Activated CD8-positive, alpha-beta memory T cell treated with anti-CD3 and anti-CD28 coated beads, Interleukin-2, amount 50 U/mL, for 4 hours (primary cell): ENCODE measurements around the gene PHLDB3.

Source experiments
- DNase-seq: peaks from one replicate; pipeline ENCODE4 v3.0.0-alpha.2; 2020

PHLDB3 gene

DNA sequence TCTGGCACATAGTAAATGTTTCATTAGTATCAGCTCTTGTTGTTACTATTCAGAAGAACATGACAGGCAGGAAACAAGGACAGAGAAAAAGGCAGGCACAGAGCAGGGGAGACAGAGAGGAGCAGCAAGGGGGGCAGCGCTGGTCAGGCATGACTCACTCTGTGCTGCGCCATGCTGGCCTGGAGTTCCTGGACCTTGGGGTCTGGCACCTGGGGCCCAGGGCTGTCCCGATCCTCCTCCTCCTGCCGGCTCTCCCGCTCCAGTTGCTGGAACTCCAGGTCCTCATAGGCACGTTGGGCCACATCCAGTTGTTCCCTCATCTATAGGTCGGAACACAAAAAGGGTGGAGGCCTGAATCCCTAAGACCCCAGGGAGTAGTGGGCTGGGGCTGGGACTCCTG, 7.6 kb downstream of the PHLDB3 start:
- no peak for DNase-seq

DNA sequence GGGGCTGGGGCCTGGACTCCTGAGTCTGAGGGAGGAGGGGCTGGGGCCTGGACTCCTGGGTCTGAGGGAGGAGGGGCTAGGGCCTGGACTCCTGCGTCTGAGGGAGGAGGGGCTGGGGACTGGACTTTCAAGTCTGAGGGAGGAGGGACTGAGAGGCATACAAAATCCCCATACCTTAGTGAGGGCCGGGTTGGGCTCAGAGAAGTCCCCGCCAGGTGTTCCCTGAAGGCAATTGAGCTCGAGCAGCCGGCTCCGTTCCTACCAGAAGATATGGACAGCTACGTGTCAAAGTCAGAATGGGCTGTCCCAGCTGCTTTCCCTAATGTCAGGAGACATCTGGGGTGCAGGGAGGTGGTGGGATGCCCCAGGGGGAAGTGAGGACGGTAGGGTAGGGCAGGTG, 9.5 kb downstream of the PHLDB3 start:
- no peak for DNase-seq

DNA sequence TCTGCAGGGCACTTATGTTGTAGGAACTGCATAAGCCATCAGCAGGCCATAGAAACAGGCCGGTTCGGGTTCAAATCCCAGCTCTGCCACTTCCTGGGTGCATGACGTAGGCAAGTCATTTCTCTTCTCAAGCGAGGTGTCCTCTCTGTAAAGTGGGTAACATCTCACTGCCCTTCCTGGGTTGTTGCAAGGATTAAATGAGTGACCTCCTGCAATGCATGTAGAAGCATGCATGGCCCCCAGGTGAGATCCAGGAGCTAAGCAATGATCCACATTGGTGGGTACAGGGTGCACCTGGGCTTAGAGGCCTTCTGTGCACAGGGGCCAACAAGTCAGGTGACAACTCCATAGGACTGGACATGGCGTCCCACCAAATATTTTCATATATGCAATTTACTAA, 13.8 kb downstream of the PHLDB3 start:
- DNase-seq, result no peak

DNA sequence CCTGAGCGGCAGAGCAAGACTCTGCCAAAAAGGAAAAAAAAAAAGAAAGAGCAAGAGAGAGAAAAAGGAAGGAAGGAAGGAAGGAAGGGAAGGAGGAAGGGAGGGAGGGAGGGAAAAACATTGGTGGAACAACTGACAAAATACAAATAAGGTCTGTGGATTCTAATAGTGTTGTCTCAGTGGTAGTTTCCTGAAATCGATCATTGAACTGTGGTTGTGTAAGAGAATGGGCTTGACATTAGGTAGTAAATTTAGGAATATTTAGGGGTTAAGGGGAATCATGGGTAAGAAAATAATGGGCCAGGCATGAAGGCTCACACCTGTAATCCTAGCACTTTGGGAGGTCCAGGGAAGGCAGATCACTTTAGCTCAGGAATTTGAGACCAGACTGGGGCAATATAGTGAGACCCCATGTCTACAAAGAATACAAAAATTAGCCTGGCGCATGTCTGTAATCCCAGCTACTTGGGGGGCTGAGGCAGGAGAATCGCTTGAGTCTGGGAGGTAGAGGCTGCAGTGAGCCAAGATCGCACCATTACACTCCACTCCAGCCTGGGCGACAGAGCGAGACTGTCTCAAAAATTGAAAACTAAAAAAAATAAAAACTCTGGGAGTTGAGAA, 14.5 kb downstream of the PHLDB3 start:
- no peak for DNase-seq

DNA sequence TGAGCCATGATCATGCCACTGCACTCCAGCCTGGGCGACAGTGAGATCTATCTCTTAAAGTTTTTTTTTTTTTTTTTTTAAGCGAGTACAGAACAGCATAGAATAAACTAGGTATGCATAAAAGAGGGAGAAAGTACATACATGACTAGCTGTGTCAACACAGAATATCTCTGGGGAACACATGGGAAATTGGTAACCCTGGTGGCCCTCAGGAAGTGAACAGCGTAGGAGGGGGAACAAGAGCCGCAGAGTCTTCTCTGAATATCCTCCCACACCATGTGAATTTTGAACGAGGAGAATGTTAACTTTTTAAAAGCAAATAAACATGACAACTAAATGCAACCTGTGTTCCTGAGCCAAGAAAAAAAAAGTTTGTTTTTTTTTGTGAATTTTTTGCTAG, 15.2 kb downstream of the PHLDB3 start:
- DNase-seq, result no peak

DNA sequence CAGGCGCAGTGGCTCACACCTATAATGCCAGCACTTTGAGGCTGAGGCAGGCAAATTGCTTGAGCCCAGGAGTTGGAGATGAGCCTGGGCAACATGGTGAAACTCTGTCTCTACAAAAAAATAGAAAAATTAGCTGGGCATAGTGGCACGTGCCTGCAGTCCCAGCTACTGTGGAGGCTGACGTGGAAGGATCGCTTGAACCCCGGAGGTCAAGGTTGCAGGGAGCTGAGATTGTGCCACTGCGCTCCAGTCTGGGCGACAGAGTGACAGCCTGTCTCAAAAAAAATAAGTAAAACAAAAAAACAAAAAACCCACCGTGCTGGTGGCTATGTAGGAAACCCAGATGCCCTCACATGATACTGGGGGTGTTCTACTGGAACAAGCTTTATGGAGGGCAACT, 16.4 kb downstream of the PHLDB3 start:
- no peak for DNase-seq

DNA sequence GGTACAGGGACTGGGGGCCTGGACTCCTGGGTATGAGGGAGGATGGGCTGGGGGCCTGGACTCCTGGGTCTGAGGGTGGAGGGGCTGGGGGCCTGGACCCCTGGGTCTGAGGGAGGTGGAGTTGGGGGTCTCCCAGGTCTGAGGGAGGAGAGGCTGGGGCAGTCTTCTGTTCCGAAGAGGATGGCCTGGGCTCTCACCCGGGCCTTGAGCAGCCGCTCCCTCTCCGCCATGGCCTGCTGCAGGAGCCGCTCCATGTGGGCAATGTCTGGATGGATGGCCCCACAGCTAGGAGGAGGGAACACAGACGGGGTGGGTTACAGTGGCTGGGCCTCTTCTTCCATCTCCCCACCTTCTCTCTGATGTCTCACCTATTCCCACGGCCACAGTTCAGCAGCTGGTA, 18.1 kb downstream of the PHLDB3 start:
- DNase-seq, result no peak

DNA sequence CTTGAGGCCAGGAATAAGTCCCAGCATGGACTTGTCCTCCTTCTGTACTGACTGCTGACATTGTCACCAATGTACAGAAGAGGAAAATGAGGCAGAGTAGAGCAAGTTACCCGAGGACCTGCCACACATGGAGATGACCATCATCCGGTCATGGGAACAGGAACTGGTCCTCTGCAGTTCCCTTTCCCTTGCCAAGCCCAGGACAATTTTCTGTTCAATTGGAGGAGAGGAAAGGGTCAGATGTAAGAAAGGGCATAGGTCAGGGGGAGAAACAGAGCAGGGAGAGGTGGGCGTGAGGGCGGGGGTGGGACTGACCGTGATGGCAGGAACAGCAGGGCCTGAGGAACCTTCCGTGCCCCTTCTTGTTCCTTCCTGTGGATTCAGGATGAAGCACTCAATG, 18.6 kb downstream of the PHLDB3 start:
- DNase-seq, result no peak

DNA sequence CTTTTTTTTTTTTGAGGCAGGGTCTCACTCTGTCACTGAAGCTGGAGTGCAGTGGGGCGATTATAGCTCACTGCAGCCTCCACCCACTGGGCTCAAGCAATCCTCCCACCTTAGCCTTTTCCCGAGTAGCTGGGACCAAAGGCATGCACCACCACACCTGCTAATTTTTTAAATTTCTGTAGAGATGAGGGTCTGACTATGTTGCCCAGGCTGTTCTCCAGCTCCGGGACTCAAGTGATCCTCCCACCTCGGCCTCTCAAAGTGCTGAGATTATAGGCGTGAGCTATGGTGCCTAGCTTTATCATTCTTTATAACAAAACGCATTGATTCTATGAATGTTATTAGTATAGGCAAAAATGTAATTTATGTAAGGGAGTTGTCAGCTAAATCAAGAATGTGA, 21.3 kb downstream of the PHLDB3 start:
- no peak for DNase-seq

DNA sequence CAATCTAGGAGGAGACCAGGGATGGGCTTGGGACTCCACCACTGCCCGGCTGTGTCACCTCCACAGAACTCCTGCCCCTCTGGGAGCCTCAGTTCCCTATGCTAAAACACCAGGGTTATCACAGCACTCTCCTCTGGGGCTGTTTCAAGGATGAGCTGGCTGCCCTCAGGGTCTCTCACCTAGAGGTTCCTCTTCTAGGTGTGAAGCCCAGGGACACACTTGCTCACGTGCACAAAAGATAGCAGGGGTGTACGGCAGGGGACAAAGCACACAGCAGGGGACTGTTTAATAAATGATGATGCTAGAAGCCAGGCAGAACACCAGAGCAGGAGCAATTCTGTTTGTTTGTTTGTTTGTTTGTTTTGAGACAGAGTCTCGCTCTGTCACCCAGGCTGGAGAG, 22.4 kb downstream of the PHLDB3 start:
- no peak for DNase-seq

DNA sequence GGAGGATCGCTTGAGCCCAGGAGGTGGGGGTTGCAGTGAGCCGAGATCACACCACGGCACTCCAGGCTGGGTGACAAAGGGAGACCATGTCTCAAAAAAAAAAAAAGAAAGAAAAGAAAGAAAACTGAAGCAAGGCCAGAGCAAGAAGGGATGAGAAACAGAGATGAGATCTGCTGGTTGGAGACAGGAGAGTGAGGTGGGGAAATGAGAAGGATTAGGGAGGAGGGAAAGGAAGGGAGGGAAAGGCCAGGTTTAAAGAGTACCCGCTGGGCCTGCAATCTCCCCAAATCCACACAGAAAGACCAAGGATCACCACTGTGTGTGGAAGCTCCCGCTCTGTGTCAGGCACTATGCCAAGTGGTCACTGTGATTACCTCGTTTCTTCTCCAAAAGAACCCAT, 22.8 kb downstream of the PHLDB3 start:
- DNase-seq, result no peak

DNA sequence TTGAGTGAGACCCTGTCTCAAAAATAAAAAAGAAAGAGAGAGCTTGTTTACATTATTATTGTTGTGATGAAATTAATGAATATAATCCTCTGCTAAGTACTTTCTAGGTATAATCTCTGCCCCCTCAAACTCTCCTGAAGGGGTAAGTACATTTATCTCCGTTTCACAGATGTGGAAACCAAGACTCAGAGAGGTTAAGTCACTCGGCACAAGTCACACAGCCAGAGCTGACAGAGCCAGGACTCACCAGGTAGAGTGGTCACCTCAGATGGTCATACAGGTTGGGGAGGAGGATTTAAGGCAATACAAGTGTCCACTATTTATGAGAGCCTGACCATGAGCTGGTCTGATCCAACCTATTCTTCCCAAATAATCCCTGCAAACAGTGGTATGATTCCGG, 24.0 kb downstream of the PHLDB3 start:
- no peak for DNase-seq

DNA sequence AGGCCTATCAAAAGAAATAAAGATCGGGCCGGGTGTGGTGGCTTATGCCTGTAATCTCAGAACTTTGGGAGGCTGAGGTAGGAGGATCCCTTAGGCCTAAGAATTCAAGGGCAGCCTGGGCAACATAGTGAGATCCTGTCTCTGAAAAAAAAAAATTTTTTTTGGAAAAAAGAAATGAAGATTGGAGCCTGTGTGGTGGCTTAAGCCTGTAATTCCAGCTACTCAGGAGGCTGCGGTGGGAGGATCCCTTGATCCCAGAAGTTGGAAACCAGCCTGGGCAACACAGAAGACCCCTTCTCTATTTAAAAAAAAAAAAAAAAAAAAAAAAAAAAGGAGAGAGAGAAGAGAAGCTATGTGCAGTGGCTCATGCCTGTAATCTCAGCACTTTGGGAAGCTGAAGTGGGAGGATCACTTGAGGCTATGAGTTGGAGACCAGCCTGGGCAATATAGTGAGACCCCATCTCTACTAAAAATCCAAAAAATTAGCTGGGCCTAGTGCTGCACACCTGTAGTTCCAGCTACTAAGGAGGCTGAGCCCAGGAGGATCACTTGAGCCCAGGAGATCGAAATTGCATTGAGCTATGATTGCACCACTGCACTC, 24.5 kb downstream of the PHLDB3 start:
- no peak for DNase-seq

DNA sequence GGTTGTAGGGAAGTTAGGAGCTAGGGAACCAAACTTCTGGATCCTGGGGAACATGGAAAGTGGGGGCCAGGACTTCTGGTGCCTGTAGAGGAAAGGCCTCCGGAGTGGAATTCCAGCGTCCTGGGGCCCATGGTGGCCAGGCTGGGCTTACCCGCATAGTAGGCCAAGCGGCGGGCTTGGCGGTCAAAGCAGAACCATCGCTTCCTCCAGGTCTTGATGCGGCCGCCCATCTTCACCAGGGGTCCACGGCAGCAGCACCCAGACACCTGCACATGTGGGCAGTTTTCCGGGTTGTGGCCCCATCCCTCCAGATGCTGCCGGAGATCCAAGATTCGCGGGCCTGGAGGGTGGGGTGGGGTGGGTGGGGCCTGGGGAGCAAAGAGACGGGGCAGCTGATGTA, 25.3 kb downstream of the PHLDB3 start:
- DNase-seq, result no peak

DNA sequence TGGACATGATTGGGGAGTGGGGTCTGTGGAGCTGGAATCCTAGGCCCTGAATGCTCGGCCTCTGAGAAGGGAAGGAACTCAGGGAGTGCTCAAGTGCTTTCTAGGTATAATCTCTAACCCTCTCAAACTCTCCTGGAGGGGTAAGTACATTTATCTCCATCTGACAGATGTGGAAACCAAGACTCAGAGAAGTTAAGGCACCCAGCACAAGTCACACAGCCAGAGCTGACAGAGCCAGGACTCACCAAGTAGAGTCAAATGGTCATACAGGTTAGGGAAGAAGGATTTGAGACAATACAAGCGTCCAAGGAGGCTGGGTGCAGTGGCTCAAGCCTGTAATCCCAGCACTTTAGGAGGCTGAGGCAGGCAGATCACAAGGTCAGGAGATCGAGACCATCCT, 26.2 kb downstream of the PHLDB3 start:
- DNase-seq, result no peak

DNA sequence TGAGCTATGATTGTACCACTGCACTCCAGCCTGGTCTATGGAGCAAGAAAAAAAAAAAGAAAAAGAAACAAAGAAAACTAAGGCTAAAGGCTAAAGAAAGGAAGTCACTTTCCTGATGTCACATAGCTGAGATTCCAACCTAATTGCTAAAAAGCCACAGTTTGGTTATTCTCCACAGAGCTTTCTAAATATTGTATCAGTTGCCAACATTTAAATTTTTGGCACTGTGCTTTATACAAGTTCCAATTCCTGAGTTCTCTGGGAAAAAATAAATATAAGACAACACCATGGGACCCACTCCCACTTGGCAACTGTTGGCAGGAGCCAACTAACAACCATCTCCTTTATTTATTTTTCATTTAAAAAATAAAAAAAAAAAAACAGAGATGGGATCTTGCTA, 27.9 kb downstream of the PHLDB3 start:
- no peak for DNase-seq

DNA sequence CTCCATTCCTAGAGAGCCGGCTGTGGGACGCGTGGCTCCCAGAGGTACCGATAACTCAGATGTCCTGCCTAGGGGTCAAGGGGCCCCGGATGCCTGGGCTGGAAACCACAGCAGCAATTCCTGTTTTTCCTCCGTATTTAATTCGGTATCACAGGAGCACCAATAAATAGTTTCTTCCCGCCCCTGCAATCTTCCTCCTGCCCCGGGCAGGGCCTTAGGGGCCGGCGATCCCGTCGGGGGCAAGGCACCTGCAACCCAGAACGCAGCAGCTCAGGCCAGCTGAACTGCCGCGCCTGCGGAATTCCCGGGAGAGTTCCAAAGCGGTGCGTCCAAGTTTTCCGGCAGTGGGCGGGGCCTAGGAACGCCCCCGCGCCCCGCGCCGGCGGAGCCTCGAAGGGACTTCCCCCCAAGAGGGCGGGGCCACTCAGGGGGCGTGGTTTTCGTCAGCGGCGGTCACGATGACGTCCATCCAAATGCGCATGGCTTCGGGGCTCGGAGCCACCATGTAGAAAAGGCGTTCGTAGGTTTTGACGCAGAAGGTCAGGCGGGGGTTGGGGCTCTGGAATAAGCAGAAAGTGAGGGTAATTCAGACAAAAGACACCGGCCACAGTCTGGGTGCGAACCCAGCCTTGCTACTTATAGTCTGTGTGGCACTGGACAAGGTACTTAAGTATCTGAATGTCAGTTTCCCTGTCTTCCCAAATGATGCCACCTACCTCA, 29.4 kb downstream of the PHLDB3 start:
- DNase-seq, result peak; percentile 98

DNA sequence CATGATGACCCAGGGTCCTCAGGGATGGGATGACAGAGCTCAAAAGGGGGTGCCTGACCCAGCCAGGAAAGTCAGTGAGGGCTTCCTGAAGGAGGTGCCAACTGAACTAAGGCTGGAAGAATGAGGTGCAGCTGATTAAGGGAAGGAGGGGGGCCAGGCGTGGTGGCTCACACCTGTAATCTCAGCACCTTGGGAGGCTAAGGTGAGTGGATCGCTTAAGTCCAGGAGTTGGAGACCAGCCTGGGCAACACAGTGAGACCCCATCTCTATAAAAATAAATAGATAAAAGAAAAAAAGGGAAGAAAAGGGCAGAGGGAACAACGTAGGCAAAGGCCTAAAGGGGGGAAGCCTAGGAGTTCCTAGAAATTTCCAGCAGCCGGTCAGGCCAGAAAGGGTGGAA, 30.1 kb downstream of the PHLDB3 start:
- no peak for DNase-seq

DNA sequence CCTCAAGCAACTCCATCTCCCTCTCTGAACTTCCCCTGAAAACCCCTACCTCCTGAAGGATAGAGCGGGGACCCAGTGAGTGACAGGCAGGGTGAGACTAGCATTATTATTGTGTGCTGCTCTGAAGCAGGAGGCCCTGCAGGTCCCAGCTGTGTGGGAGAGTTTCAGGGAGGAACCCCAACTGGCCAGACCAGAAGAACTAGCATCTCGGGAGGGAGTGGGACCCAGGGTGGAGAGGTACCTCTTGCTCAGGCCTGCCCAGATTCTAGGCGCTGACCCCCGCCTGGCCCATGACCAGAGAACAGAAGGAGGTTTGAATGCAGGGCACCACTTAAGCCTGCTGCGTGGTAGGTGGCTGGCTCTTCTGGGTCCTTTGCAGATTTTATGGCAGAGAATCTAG, 33.5 kb downstream of the PHLDB3 start:
- no peak for DNase-seq

DNA sequence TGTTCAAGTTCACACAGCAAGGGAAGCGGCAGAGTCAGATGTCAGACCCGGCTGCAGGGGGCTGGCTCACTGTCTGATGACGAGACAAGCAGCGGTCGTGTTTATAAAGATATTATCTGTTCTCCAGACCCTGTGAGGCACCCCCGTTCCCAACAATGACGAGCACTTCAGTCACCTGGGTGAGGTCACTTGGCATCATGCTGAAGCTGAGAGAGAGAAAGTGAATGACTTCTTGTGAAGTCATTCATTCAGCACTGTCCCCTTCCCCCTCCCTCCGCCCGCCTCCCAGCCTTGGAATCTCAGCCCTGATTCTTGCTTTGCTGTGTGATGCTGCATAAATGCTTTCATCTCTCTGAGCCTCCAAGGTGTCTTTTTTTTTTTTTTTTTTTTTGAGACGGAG, 34.3 kb downstream of the PHLDB3 start:
- DNase-seq, result peak; percentile 70

DNA sequence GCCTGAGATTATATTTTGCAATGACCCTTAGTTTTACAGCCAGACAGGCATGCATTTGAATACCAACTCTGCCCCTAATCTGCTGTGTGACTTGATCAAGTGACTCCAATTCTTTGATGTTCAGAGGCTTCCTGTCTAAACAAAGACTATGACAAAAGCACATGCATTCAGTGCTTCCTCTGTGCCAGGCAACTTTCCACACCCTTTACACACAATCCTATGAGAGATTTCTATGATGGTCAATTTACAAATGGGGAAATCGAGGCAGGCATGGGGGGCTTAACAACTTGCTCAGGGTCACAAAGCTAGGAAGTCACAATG, 35.4 kb downstream of the PHLDB3 start:
- no peak for DNase-seq

DNA sequence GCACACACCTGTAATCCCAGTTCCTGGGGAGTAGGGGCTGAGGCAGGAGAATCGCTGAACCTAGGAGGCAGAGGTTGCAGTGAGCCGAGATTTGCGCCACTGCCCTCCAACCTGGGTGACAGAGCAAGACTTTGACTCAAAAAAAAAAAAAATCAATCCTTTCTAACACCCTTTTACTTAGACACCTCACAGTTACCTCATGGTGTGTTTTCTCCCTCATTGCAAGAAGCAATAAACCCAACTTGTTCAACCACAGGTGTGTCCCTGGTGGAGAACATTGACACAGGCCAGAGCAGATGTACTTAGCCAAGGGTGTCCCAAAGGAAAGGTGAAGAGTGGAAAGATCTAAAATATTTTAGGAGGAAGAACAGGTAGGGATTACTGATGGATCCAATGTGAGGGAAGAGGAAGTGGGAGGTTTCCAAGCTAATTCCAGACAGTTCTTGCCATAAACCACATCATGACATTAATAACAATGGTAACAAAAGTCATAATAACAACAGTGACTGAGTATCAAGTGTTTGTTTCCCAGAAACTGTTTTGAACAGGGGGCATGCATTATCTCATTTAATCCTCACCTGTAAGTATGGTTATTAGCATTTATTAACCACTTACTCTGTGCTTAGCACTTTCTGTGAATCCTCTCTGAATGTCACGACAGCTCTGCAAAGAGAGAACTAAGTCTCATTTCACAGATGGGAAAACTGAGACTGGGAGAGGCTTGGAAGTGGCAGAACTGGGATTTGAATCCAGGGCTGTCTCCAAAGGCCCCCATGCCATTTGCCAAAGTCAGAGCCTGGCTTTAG, 36.0 kb downstream of the PHLDB3 start:
- DNase-seq, result no peak

DNA sequence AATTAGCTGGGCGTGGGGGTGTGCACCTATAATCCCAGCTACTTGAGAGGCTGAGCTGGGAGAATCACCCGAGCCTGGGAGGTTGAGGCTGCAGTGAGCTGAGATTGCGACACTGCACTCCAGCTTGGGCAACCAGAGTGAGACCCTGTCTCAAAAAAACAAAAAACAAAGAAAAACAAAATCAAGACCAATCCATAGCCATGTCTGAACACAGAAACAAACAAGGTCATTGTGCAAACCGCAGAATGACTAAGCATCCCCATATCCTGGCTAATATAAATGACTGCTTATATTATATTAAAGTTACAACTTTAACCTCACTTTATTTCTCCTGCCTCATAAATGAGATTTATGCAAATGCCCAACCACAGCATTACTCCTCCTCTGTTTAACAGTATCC, 36.8 kb downstream of the PHLDB3 start:
- no peak for DNase-seq

DNA sequence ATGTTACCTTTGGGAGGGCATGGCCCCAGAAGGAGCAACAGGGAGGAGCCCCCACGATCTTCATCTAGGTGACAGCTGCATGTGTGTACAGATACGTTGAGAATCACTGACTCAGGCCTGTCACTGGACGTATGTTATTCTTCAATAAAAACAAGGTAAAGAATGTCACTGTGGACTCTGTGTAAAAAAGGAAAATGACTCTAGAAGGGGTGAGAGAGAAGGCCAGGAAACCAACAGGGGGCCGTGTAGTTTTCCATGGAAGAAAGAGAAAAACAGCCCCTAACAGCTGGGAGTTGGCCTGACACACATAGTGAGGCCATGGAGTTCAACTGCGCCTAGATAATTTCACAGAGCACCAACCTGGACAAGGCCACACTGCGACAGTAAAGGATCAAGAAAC, 37.3 kb downstream of the PHLDB3 start:
- no peak for DNase-seq
